Lung (tissue), 12 donors: Measurements from ENCODE around the gene GABBR2. TPM values are rescaled to one million over a fixed set of nuclear protein-coding genes. Genes with fewer than 3 reads are reported as not detected.

Source experiments
- ATAC-seq: fragments of 200-7000 bp; cut with Tn5 transposase; one replicate; pipeline ENCODE4 v1.9.1; 2020; ENCODE audit warnings: moderate number of reproducible peaks; ENCODE audit not compliant: insufficient read depth, low FRiP score
- DNase-seq, 3 donors: peaks; one replicate each; pipeline ENCODE4 v3.0.0-alpha.2; 2013 to 2017
- H3K27ac ChIP-seq, 2 donors: one replicate each; pipeline ENCODE4 v1.5.1; 2013; ENCODE audit warnings: mild to moderate bottlenecking in 2 of 2, moderate library complexity in 2 of 2, control low read depth in 1 of 2, inconsistent platforms in 1 of 2, low read depth in 1 of 2, low read length in 1 of 2
- H3K27me3 ChIP-seq, 3 donors: one replicate each; pipeline ENCODE4 v1.5.1; 2013; ENCODE audit warnings: low read length in 2 of 3; ENCODE audit not compliant: control insufficient read depth in 3 of 3, insufficient read depth in 3 of 3
- H3K36me3 ChIP-seq, 4 donors: one replicate each; pipeline ENCODE4 v1.5.1; 2013; ENCODE audit warnings: low read length in 4 of 4, mild to moderate bottlenecking in 1 of 4, moderate library complexity in 1 of 4; ENCODE audit not compliant: control insufficient read depth in 4 of 4, insufficient read depth in 4 of 4
- H3K4me1 ChIP-seq, 5 donors: one replicate each; pipeline ENCODE4 v1.5.1; 2013; ENCODE audit warnings: low read length in 5 of 5, mild to moderate bottlenecking in 2 of 5, moderate library complexity in 1 of 5; ENCODE audit not compliant: control insufficient read depth in 5 of 5, insufficient read depth in 5 of 5
- H3K4me3 ChIP-seq: one replicate; pipeline ENCODE4 v1.5.1; 2013; ENCODE audit warnings: mild to moderate bottlenecking, control low read depth, moderate library complexity
- H3K9ac ChIP-seq, 2 donors: one replicate each; pipeline ENCODE4 v1.5.1; 2013; ENCODE audit warnings: low read length in 2 of 2, control low read depth in 1 of 2; ENCODE audit not compliant: insufficient read depth in 1 of 2
- H3K9me3 ChIP-seq, 4 donors: one replicate each; pipeline ENCODE4 v1.5.1; 2013; ENCODE audit warnings: low read length in 3 of 4, mild to moderate bottlenecking in 1 of 4, moderate library complexity in 1 of 4; ENCODE audit not compliant: control insufficient read depth in 4 of 4, insufficient read depth in 3 of 4
- WGBS, 2 donors: extraction: QIAGEN DNeasy Blood & Tissue Kit; methylation state at CpG; one replicate each; pipeline ENCODE4 v1.1.7; 2013; 5-methylcytosine and 5-hydroxymethylcytosine counted together
- polyA plus RNA-seq, 2 donors: library from polyadenylated mRNA; stranded (reverse); fragments of 200-250 nt; gene quantifications; one replicate each; pipeline ENCODE4 v1.2.1, GENCODE V29; 2013
- total RNA-seq, 2 donors: library from RNA; depleted of rRNA in 1 of 2; stranded (reverse); fragments of >200 nt in 1 of 2; gene quantifications; one replicate each; pipeline ENCODE4 v1.2.1, GENCODE V29; 2014 to 2021
- TF ChIP-seq, protein P1 (sequence below): IDR thresholded peaks from 2 replicates; pipeline ENCODE4 v1.5.1; 2012; ENCODE audit warnings: mild to moderate bottlenecking; ENCODE audit errors: control extremely low read depth, extremely low read depth
- donor health status: control.
- donor health status: control.
- donor health status: Bipolar disorder and iron deficiency.
- donor health status: healthy.
- donor health status: DM: yes; HTN: yes; CAD: no.

GABBR2 gene
- total and polyA plus RNA-seq, 4 donors = 0.40 to 1.8 (median 0.64) TPM

DNA sequence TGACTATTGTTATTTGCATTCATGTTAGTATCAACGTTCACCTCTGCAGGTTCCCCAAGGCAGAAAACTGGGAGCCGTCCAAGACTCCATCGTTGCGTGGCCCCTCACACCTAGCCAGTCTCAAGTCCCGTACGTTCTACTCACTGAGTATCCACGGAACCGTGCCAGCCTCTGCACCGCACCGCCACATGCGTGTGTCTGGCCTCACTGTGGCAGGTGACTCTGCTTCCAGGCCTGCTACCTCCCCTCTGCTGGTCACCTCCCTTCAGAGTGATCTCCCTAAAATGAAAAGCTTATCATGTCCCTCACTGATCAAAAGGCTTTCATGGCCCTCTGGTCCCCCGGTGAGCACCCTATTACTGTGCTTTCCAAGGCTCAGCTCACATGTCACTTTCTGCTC is 108.1 kb downstream of the GABBR2 start:
- TF ChIP-seq, protein P1, sequence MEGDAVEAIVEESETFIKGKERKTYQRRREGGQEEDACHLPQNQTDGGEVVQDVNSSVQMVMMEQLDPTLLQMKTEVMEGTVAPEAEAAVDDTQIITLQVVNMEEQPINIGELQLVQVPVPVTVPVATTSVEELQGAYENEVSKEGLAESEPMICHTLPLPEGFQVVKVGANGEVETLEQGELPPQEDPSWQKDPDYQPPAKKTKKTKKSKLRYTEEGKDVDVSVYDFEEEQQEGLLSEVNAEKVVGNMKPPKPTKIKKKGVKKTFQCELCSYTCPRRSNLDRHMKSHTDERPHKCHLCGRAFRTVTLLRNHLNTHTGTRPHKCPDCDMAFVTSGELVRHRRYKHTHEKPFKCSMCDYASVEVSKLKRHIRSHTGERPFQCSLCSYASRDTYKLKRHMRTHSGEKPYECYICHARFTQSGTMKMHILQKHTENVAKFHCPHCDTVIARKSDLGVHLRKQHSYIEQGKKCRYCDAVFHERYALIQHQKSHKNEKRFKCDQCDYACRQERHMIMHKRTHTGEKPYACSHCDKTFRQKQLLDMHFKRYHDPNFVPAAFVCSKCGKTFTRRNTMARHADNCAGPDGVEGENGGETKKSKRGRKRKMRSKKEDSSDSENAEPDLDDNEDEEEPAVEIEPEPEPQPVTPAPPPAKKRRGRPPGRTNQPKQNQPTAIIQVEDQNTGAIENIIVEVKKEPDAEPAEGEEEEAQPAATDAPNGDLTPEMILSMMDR = no peak
- WGBS, 2 donors = 86 to 95% methylated on average over 12 of the region's 12 CpGs
- H3K4me3 ChIP-seq = no peak overlapping the region
- H3K36me3 ChIP-seq = no peaks in the 10 kb centered on the region
- no peak overlapping the region for H3K27ac ChIP-seq
- no peak for DNase-seq
- no peak overlapping the region for H3K9ac ChIP-seq
- H3K9me3 ChIP-seq = no peaks in the 10 kb centered on the region
- no peaks in the 10 kb centered on the region for H3K4me1 ChIP-seq
- ATAC-seq = no peak
- no peaks in the 10 kb centered on the region for H3K27me3 ChIP-seq

DNA sequence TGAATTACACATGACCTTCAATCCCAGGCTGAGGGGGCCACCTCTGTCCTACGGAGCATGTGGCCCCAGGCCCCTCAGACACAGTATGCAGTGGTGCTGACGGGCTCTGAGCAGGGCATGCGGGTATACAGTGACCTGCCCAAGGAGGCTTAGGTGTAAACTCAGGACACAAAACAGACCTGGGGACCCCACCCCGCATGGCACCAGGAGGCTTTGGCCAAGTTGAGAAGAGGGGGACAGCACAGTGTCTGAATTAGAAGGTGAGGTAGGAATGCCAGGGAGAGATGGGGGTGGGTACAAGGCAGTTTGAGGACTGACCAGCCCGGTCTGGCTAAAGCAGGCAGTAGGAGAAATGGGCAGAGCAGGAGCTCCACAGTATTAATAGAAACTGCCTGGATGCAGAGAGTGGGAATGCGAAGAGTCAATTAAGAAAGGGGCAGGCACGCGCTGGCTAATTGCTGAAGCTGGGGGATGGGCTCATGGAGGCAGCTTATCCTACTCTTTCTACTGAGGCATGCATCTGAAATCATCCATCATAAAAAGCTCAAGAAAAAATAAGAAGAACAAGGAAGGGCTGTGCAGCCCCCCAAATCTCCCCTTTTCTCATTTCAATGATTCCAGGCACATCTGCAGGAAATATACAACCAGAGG is 109.0 kb downstream of the GABBR2 start:
- H3K4me3 ChIP-seq = no peak overlapping the region
- WGBS, 2 donors = 78 to 83% methylated on average over 8 of the region's 8 CpGs
- H3K27ac ChIP-seq = no peak overlapping the region
- H3K27me3 ChIP-seq = no peaks in the 10 kb centered on the region
- DNase-seq (no peak), ATAC-seq (no peak)
- H3K4me1 ChIP-seq = no peaks in the 10 kb centered on the region
- H3K9ac ChIP-seq = no peak overlapping the region
- H3K36me3 ChIP-seq = no peaks in the 10 kb centered on the region
- TF ChIP-seq, protein P1 = no peak
- H3K9me3 ChIP-seq = no peaks in the 10 kb centered on the region

DNA sequence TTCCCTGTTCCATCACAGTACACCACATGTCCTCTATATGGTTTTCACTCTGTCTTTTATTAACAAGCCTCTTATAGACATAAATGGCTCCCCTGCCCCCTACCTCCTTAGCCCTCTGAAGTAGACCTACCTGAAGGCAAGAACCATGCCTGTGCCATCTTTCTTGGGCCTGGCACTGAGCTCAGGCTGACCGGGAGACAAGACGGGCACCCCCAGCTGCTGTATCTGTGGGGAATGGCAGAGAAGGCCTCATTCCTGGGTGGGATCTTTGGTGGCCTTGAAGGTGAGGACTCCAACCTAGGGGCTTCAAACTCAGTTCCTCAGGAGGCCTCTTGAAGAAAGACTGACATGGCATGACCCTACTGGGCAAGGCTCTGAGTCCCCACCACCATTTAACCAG is 109.9 kb downstream of the GABBR2 start:
- Histone ChIP-seq H3K27ac (no peak overlapping the region), H3K4me3 (no peak overlapping the region), H3K36me3 (no peaks in the 10 kb centered on the region), H3K9ac (no peak overlapping the region), H3K27me3 (no peaks in the 10 kb centered on the region), H3K9me3 (no peaks in the 10 kb centered on the region), H3K4me1 (no peaks in the 10 kb centered on the region)
- 99 to 100% methylated on average over 2 of the region's 2 CpGs for WGBS, 2 donors
- TF ChIP-seq, protein P1 = no peak
- DNase-seq (no peak), ATAC-seq (no peak)

DNA sequence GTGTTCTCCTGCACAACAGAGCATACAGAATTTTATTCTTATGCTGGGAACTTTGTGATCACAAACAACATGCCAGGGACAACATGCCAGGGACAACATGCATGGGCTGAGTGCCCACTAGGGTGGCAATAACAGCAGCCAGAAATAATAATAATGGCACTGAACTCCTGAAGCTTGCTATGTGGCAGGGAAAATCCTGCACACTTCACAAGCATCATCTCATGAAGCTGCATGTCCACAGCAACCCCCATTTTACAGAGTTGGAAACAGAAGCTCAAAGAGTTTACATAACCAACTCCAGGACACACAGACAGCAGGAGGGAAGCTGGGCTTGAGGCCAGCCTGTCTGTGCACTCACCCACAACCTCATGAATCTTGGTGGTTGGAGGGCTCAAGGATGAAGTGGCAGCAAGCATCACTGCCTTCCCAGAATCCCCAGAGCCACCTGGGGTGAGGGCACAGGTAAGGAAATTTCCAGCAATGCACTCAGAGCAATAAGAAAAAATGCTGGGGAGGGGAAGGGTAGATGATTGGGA is 111.4 kb downstream of the GABBR2 start:
- Histone ChIP-seq H3K4me1 (no peaks in the 10 kb centered on the region), H3K9ac (no peak overlapping the region), H3K9me3 (no peaks in the 10 kb centered on the region), H3K27ac (no peak overlapping the region), H3K27me3 (no peaks in the 10 kb centered on the region), H3K36me3 (no peaks in the 10 kb centered on the region), H3K4me3 (no peak overlapping the region)
- TF ChIP-seq, protein P1 = no peak
- ATAC-seq (no peak), DNase-seq (no peak)
